Amniotic stem cell (primary cell): ENCODE results near the gene SCN1B.
"Not testable (repeated sequence)": the region's sequence is repeated elsewhere in the genome, so short reads cannot be mapped to it uniquely, and the experiment has no call there.

Source experiments
- DNase-seq: peaks from one replicate; lab custom pipeline; 2025; lab: John Stamatoyannopoulos, UW

The SCN1B gene

DNA sequence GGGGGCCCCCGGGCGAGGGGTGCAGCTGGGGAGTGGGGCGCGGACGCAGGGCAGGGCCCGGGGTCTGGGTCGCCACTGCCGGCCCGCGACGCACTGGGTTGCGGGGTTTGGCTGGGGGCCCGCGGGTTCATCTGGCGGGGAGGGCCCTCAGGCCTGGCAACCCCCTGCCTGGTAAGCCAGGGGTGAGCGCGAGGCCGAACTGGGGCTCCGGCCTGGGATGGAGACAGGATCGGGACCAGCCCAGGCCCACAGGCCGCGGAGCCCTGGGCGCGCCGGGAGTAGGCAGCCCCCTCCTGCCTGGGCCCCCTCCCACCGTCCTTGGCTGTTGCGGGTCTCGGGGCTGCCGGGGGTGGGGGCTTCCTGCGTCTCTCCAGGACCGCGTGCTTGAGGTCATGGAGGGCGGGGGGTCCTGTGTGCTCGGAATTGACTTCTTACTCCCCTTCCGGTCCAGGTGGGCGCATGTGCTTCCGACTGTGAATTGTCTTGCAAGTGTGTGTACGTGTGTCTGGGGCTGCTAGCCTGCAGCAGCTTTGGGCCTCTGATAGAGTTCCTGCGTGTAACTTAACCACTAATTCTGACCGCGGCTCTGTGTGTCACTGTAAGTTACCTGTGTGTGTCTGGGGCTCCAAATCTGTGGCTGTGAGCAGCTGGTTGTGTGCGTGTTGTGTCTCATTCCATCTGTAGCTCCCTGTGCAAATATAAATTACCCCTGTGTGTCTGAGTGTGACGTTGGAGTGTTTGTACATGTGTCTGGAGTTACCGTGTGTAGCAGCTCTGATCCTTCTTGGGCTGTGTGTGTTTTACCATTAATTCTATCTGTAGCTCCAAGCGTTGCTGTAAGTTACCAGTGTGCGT, 29.4 kb upstream of the SCN1B start:
- no peak for DNase-seq

DNA sequence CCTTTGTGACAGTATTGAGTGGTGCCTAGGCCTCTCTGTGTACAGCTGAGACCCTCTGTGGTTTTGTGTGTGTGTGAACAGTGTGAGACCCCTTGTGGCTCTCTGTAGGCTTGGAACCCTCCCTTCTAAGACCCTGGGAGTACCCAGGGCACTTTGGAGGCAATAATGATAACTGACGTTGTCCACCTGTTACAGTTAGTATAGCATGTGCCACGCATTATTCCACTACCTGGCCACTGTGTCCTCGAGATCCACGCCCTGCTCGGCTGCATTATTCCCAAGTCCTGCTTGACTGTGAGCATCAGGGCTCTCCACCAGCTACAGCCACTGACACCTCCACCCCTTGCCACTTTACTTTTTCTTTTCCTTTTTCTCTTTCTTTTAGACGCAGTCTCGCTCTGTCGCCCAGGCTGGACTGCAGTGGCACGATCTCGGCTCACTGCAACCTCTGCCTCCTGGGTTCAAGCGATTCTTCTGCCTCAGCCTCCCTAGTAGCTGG, 28.2 kb upstream of the SCN1B start:
- DNase-seq = no peak

DNA sequence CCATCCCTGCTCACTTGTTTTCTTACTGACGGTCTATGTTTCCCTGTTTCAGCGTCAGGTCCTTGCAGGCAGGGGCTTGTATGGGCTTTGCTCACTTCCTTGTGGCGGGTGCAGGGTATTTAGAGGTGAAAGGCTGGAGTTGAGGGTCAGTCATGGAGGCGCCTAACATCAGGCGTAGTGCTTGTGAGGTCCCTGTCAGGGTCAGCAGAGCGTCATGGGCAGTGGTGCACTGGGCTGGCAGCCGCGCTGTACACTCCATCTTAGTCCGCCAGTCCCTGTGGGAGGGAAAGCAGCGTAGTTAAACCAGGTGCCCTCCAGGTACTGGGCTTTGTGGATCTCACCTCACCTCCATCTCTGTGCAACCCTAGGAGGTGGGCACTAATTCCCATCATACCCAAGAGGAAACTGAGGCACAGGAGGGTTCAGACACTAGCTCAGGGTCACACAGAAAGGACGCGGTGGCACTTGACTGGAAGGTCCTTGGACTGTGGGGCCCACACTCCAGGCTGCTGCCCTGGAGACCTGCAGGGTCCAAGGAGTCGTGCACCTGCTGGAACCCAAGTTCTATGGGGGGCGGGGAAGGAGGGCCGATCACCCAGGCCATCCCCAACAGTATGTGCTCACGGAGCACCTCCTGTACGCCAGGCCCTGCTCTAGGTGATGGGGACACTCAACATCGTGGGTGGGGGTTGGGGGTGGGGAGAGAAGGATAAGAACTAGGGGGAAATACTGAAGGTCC, 25.6 kb upstream of the SCN1B start:
- DNase-seq = no peak

DNA sequence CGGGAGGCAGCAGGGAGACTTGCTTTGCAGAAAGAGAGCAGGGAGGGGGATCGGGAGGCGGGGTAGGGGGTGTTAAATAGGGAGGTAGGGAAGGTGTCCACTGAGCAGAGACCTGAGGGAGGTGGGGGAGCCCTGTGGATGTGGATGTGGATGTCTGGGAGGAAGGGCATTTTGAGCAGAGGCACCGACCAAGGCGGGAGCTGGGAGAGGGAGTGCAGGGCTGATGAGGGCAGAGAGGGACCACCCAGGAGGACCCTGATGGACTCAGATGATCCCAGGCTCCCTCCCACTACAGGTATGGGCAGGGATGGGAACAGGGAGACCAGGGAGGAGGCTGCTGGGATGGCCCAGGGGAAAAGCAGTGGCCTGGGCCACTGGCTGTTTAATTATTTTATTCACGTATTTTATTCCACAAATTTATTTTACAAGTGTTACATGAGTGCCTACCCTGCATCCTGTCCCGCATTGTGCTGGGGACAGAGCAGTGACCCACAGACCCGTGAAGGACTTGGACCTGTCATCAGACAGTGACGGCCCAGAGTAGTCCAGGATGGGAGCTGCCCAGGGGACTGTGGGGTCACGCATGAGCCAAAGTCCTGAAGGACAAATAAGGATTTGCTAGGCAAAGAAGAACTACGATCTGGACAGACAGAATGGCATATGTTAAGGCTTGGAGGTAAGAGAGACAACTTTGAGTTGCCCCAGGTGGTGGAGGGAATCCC, 24.9 kb upstream of the SCN1B start:
- DNase-seq = no peak

DNA sequence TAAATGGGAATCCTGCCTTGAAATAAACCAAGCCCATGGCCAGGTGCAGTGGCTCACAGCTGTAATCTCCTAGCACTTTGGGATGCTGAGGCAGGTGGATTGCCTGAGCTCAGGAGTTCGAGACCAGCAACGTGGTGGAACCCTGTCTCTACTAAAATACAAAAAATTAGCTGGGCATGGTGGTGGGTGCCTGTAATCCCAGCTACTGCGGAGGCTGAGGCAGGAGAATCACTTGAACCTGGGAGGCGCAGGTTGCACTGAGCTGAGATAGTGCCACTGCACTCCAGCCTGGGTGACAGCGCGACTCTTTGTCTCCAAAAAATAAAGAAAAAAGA, 24.3 kb upstream of the SCN1B start:
- DNase-seq = not testable (repeated sequence)

DNA sequence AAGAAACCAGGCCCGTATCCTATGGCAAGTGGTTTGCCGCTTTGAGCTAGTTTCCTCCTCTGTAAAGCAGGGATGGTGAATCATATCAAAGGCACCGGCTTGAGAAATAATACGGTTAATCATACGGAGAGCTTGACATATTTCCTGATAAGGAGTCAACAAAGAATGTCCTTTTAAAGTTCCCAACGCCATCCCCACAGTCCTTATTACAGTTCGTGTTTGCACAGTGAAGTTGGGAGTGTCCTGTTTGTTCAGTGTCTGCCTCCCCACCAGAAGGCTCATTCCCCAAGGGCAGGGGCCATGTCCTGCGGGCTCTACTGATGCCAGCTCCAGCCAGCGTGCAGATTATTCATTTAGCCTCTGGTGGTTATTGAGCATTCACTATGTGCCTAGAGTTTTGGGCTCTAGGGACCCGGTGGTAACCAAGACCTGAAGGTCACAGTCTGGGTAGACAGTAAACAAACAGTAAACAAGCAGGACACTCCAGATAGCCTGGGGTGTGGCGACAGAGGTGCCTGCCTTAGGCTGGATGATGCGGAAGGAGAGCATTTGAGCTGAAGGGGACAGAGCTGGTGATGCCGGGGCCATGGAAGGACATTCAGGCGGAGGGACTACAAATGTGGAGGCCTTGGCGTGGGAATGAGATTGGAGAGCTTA, 23.8 kb upstream of the SCN1B start:
- DNase-seq = no peak

DNA sequence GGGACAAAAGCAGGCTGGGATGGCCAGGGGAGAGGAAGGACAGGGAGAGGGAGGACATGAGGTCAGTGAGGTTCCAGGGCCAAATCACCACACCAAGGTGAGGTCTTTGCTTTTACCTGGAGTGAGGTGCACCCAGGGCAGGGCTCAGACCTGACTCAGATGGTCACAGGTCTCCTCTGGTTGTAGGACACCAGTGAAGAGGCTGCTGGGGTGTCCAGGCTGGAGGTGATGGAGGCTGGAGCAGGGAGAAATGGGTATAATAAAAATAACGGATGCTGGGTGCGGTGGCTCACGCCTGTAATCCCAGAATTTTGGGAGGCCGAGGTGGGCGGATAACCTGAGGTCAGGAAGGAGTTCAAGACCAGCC, 23.3 kb upstream of the SCN1B start:
- no peak for DNase-seq

DNA sequence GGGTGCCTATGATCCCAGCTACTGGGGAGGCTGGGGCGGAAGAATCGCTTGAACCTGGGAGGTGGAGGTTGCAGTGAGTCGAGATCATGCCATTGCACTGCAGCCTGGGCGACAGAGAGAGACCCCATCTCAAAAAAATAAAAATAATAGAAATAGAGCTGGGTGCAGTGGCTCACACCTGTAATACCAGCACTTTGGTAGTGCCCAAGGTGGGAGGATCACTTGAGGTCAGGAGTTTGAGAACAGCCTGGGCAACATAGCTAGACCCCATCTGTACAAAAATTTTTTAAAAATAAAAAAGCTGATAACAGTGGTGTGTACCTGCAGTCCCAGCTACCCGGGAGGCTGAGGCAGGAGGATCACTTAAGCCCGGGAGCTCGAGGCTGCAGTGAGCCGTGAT, 22.8 kb upstream of the SCN1B start:
- not testable (repeated sequence) for DNase-seq

DNA sequence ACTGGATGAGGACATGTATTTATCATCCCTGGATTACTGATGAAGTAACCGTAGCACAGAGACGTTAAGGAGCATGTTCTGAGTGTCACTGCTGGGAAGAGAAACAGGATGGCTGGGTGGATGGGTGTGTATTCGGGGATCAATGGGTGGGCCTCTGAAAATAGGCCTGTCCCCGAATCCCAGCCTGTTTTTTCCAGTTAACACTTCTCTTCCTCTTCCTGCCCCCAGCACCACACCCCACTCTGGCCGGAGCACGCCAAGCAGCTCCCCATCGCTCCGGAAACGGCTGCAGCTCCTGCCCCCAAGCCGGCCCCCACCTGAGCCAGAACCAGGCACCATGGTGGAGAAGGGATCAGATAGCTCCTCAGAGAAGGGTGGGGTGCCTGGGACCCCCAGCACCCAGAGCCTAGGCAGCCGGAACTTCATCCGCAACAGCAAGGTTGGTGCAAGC, 21.4 kb upstream of the SCN1B start:
- DNase-seq = no peak

DNA sequence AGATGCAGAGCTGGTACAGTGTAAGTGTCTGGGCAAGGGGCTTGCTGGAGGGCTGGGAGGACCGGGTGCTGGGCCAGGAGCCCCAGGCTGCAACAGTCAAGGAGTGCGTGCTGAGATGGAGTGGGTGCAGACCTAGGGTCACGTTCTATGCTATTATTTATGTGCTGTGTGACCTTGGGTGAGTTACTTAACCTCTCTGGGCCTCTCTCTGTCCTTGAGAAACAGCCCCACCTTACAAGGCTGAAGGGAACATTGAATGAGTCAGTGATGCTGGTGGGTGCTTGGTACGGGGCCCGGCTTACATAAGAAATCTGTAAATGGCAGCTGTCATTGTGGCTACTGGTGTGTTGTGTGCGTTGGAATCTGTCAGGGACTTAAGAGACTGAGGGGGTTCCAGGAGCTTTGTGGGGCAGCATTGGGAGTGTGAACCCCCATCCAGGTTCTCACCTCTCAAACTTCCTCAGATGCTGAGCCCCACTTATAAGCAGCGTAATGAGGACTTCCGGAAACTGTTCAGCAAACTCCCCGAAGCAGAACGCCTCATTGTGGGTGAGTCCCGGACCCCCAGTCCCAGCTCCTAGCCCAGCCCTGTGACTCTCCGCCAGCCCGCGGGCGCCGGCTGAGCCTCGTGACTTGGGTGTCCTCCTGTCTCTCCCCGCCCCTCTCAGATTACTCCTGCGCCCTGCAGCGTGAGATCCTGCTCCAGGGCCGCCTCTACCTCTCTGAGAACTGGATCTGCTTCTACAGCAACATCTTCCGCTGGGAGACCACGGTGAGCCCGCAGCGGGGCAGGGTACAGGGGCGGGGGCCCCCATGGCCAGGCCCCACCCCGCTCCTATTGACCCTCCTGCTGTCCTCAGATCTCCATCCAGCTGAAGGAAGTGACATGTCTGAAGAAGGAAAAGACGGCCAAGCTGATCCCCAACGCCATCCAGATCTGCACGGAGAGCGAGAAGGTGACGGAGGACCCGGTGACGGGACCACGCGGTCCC, 20.6 kb upstream of the SCN1B start:
- no peak for DNase-seq

DNA sequence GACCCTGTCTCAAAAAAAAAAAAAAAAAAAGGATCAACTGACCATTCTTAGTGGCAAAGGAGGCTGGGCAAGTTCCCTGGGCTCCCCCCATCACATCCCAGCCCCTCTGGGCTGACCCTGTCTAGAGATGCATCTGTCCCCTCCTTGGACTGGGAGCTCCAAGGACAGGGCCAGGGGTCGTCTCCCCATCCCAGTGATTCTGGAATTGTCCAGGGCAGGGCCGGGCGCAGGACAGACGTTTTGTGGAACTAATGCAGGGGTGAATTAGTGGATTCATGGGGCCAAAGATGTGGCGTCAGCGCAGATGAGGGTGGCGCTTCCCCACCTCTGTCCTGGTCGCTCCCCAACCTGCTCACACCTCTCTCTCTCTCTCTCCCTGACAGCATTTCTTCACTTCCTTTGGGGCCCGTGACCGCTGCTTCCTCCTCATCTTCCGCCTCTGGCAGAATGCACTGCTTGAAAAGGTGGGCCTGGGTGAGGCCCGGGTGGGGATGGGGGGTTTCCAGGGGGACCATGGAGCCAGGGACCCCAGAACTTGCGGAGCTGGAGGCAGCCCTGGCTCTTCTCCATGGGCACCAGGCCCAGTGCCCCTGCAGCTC, 19.1 kb upstream of the SCN1B start:
- no peak for DNase-seq

DNA sequence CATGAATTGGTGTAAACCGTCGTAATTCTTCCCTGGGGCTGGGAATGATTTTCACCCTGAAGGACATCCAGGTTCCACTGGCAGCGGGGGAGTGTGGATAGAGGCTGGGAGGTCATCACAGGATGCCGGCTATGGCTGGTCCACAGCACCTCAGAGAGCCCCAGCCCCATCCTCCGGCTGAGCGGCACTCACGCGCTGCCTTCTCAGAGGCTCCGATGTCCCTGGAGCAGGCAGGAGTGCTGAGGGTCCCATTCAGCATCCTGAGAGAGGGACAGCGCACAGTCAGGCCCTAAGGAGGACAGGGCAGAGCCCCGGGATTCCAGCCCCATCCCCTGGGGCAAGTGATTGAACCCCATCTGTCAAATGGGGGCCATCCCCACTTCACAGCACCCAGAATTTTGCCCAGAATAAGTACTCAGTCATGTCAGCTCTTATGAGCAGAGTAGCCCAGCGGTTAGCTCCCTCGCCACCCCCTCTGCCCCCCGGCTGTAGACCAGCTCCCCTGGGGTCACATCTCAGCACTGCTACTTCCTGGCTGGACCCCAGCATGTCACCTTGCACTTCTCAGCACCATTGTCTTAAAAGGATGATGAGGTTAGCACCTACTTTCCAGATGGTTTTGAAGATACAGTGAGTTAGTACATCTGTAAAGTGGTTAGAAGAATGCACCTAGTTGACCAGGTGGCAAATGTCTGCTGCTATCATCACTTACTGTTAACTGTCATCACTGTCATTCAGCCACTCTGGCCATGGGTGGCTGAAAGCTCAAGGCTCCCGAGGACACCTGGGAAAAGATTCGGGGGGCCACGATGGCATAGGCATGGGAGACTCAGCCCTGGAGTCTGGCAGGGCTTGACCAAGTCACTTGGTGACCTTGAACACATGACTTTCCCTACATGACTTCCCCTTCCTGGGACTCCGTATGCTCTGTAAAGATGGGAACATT, 18.3 kb upstream of the SCN1B start:
- no peak for DNase-seq

DNA sequence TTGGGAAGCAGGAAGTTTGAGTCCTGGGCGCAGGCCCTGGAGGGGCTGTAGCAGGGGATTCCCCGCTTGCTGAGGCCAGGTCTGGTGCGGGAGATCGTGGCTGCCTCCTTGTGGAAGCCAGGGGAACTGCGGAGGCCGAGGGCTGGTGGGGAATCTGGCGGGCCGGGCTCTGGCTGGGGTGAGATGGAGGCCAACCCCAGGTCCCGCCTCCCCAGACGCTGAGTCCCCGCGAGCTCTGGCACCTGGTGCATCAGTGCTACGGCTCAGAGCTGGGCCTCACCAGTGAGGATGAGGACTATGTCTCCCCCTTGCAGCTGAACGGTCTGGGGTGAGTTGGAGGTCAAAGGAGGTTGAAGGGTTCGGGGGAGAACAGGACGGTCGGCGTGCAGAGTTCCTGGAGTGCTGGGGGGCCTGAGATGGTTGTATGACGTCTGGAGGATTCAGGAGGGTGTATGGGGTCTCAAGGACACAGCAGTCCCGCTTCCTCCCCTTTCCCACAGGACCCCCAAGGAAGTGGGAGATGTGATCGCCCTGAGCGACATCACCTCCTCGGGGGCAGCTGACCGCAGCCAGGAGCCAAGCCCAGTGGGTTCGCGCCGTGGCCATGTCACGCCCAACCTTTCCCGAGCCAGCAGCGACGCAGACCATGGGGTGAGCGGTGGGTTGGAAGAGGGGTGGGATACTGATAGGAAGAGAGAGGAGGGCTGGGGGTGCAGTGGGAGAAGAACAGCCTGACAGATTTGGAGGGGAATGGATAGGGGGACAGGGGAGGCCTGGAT, 17.0 kb upstream of the SCN1B start:
- DNase-seq = no peak

DNA sequence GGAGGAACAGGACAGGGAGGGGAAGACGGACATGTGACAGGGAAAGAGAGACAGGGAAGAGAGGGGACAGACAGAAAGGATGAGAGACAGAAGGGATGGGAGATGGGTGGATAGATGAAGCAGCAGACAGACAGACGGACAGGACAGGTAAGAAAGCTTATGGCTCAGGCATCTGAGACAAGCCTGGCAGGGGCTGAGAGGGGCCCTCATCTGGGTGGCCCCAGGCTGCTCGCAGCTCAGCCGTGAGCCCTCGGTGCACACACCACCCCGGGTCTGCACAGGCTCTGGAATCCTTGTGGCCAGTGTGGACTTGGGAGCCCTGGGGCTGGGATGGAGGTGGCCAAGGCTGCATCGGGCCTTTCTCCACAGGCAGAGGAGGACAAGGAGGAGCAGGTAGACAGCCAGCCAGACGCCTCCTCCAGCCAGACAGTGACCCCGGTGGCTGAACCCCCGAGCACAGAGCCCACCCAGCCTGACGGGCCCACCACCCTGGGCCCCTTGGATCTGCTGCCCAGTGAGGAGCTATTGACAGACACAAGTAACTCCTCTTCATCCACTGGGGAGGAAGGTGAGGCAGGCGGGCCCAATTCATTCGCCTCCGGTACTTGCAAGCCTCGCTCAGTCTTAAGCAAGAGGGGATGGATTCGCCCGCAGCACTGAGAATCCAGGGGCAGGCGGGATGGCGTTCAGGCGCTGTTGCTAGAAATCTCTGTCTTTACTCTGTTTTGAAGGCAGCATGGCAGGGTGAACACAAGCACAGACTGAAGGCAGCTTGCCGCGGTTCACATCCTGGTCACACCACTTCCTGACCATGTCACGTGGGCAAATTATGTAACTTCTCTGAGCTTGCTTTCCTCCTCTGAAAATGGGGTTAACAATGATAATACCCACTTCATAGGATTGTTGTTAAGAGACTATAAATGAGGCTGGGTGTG, 16.2 kb upstream of the SCN1B start:
- DNase-seq = no peak

DNA sequence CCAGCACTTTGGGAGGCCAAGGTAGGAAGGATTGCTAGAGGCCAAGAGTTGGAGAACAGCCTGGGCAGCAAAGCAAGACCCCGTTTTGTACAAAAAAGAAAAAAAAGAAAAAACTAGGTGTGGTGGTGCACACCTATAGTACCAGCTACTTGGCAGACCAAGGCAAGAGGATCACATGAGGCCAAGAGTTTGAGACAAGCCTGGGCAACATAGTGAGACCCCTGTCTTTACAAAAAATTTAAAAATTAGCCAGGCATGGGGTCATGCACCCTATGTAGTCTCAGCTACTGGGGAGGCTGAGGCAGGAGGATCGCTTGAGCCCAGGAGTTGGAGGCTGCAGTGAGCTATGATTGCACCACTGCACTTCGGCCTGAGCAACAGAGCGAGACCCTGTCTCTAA, 15.5 kb upstream of the SCN1B start:
- not testable (repeated sequence) for DNase-seq

DNA sequence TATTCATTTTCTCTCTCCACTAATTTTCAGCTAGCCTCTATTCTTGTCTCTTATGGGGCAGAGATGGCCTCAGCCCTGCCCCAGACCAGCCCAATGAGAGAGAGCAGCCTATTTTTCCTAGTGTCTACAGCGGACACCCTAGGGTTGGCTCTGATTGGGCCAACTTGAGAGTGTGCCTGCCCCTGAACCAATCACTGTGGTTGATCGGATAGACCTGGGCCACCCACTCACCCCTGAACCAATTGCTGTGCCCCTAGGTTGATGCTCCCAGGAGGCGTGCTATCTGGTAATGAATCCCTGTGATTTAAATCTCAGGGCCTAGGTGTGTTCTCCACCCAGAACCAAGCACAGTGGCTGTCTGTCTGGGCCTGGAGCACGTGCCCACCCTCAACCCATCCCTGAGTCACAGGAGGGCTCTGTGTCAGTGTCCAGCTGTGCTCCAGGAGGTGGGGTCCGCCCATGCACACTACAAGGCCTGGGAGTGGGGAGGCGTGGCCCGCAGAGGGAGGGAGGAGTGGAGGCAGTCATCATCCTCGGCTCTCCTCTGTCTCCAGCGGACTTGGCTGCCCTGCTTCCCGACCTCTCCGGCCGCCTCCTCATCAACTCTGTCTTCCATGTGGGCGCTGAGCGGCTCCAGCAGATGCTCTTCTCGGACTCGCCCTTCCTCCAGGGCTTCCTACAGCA, 14.9 kb upstream of the SCN1B start:
- no peak for DNase-seq

DNA sequence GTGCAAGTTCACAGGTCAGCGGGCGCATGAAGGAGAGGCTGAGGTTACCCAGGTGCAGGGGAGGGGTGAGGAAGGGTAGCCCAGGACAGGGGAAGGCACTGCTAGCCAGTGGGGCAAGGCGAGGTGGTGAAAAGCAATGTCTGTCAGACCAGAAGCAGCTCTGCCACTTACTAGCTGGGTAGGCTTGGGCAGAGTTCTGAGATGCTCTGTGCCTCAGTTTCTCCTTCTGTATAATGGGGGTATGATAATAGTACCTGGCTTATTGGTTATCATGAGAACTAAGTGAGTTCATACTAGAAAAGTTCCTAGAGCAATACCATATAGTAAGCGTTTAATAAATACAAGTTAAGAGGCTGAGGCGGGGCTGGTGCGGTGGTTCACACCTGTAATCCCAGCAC, 14.3 kb upstream of the SCN1B start:
- DNase-seq = no peak
